Common myeloid progenitor, CD34-positive (primary cell): ENCODE results near the gene C17orf67. TPM values are rescaled to one million over a fixed set of nuclear protein-coding genes. Genes with fewer than 3 reads are reported as not detected.

Source experiments
- CTCF ChIA-PET: fragments of 350-600 bp; sonication (Branson Sonifier 250); formaldehyde crosslinking; loops from one replicate; lab custom pipeline; 2021; ENCODE audit warnings: antibody characterized with exemption; lab: Charles Lee
- POLR2A ChIA-PET: fragments of 350-600 bp; sonication (Branson Sonifier 250); formaldehyde crosslinking; loops from one replicate; lab custom pipeline; 2021; ENCODE audit warnings: antibody characterized with exemption; lab: Charles Lee
- DNase-seq, 3 donors: peaks; one replicate each; pipeline versions ENCODE4 v3.0.0 to v3.0.0-alpha.2; 2013
- H3K27ac ChIP-seq, 2 experiments: 1 replicate in 1 of 2; 2 replicates in 1 of 2; pipeline ENCODE4 v1.7.0; 2013; ENCODE audit warnings: inconsistent platforms in 2 of 2, low read length in 2 of 2, mild to moderate bottlenecking in 2 of 2, low read depth in 1 of 2, moderate library complexity in 1 of 2; ENCODE audit not compliant: severe bottlenecking in 2 of 2, insufficient read depth in 1 of 2, poor library complexity in 1 of 2
- H3K27me3 ChIP-seq, 5 experiments: replicated peaks in 2 of 5; 1 replicate in 3 of 5; 2 replicates in 2 of 5; pipeline versions ENCODE4 v1.6.1 to v1.7.0; 2013; ENCODE audit warnings: low read length in 4 of 5, mild to moderate bottlenecking in 2 of 5, moderate library complexity in 2 of 5, inconsistent platforms in 1 of 5; ENCODE audit not compliant: insufficient read depth in 5 of 5, control insufficient read depth in 4 of 5
- H3K36me3 ChIP-seq, 4 experiments: 1 replicate in 2 of 4; 2 replicates in 2 of 4; pipeline versions ENCODE4 v1.6.1 to v1.7.0; 2013; ENCODE audit warnings: low read length in 3 of 4, control low read depth in 1 of 4, mild to moderate bottlenecking in 1 of 4; ENCODE audit not compliant: control insufficient read depth in 4 of 4, insufficient read depth in 4 of 4
- H3K4me1 ChIP-seq, 4 experiments: 1 replicate in 3 of 4; 2 replicates in 1 of 4; pipeline versions ENCODE4 v1.6.1 to v1.7.1; 2013; ENCODE audit warnings: low read length in 3 of 4, mild to moderate bottlenecking in 3 of 4, control low read depth in 1 of 4, inconsistent platforms in 1 of 4, moderate library complexity in 1 of 4; ENCODE audit not compliant: control insufficient read depth in 4 of 4, insufficient read depth in 4 of 4; ENCODE audit errors: control extremely low read depth in 1 of 4
- H3K4me3 ChIP-seq, 7 experiments: 1 replicate in 4 of 7; 2 replicates in 3 of 7; pipeline versions ENCODE4 v1.5.1 to v1.7.0; 2013; ENCODE audit warnings: mild to moderate bottlenecking in 7 of 7, low read length in 6 of 7, moderate library complexity in 6 of 7, inconsistent platforms in 2 of 7, low read depth in 2 of 7, control low read depth in 1 of 7; ENCODE audit not compliant: insufficient read depth in 4 of 7, control insufficient read depth in 1 of 7; ENCODE audit errors: extremely low read depth in 1 of 7
- H3K9me3 ChIP-seq, 5 experiments: 1 replicate in 4 of 5; 2 replicates in 1 of 5; pipeline versions ENCODE4 v1.6.1 to v1.7.1; 2013; ENCODE audit warnings: low read length in 4 of 5, mild to moderate bottlenecking in 2 of 5, inconsistent platforms in 1 of 5, low read depth in 1 of 5, moderate library complexity in 1 of 5; ENCODE audit not compliant: control insufficient read depth in 4 of 5, insufficient read depth in 2 of 5; ENCODE audit errors: control extremely low read depth in 1 of 5
- WGBS: methylation state at CpG from one replicate; pipeline ENCODE4 v1.1.5; 2013; ENCODE audit not compliant: insufficient coverage; 5-methylcytosine and 5-hydroxymethylcytosine counted together
- polyA plus RNA-seq: library from polyadenylated mRNA; unstranded; fragments of 120-200 nt; gene quantifications from one replicate; pipeline ENCODE4 v1.2.1, GENCODE V29; 2013

C17orf67 gene, protein sequence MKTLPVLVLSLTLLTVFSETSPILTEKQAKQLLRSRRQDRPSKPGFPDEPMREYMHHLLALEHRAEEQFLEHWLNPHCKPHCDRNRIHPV
- 2.7 TPM for polyA plus RNA-seq

DNA sequence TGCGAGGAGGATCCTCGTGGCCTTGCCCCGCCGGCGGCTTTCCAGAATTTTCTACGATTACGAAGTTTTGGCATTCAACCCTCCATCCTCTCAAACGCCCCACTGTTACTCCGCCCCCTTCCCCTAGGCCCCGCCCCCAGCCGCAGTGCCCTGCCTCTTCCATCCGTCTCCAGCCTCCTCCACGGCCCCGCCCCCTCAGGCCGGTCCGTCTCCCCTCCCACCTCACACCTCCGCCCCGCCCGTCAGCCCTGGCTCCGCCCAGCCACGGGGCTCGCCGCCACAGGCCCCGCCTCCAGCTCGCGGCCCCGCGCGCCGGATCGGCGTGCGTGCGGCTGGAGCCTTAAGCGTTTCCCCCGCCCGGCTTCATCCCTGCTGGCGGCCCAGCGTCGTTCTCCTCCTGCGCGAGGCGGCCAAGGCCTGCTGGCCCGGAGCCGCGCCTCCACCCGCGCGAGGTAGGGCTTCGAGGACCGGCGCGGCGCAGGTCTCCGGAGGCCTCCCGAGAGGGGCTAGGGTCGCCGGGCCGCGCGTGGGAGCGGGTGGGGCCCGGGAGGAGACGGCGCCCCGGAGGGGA is at the start of gene C17orf67, which contains the start of gene DGKE:
Gene C17orf67, minus strand, starts transcription at position 112 of the 571 bp plus-strand sequence. CDS start 18,110 bp downstream, outside the sequence.
Gene DGKE, plus strand, starts transcription at position 343 of the 571 bp plus-strand sequence. CDS start 645 bp downstream, outside the sequence.
- peak; percentile 92 to 97 (median 96) for DNase-seq
- H3K9me3 ChIP-seq = no peaks in the 10 kb centered on the region
- POLR2A ChIA-PET = interaction anchor here (0.6 kb wide), 1 partner anchor 63 kb away, joined by 3 read pairs; no protein-coding TSS in a partner anchor
- H3K4me1 ChIP-seq = peaks cover 18 to 49% (median 31%) of the 10 kb centered on the region in 4 experiments
- CTCF ChIA-PET = interaction anchor here (0.6 to 1.3 kb wide), 2 partner anchors 10 to 53 kb away, joined by 3 read pairs; no protein-coding TSS in a partner anchor
- WGBS = under 1% methylated on average over 54 of the region's 66 CpGs
- H3K4me3 ChIP-seq = peak within 1 kb of the TSS; percentile 69 to 91 (median 85)
- no peaks in the 10 kb centered on the region for H3K27me3 ChIP-seq
- peaks cover 0 to 28% (median 4%) of the 10 kb centered on the region in 4 experiments for H3K36me3 ChIP-seq
- H3K27ac ChIP-seq = peak within 1 kb of the TSS; percentile 40 to 77

DNA sequence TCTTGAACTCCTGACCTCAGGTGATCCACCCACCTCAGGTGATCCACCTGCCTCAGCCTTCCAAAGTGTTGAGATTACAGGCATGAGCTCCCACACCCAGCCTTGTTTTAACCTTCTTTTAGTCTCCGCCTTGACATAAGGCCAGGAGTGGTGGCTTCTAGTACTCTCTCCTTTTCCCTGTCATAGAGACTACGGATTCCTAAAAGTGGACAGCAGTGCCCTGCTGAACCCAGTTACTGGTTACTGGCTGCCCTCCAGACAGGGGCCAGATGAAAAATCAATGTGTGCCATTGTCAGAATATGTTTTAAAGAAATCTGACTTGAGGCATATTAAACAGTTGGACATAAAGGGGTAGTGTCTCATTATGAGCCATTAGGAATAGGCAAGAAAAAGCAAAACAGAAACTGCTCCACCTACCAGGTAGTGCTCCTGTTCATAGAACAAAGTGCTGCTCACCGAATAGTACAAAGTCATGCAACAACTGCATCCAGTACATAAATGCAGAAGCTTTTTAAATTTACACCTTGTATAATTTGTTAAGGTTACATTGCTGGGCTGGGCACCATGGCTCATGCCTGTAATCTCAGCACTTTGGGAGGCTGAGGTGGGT is 48.1 kb upstream of the C17orf67 start:
- no peaks in the 10 kb centered on the region for H3K9me3 ChIP-seq
- POLR2A ChIA-PET = no interaction called here
- WGBS = 100% methylated on average over 1 of the region's 3 CpGs
- CTCF ChIA-PET = no interaction called here
- H3K4me3 ChIP-seq = no peak overlapping the region
- no peaks in the 10 kb centered on the region for H3K27me3 ChIP-seq
- no peak for DNase-seq
- H3K27ac ChIP-seq = no peak overlapping the region
- H3K36me3 ChIP-seq = peaks cover 2 to 7% (median 5%) of the 10 kb centered on the region in 4 experiments
- H3K4me1 ChIP-seq = peaks cover 0 to 4% (median 0%) of the 10 kb centered on the region in 4 experiments

DNA sequence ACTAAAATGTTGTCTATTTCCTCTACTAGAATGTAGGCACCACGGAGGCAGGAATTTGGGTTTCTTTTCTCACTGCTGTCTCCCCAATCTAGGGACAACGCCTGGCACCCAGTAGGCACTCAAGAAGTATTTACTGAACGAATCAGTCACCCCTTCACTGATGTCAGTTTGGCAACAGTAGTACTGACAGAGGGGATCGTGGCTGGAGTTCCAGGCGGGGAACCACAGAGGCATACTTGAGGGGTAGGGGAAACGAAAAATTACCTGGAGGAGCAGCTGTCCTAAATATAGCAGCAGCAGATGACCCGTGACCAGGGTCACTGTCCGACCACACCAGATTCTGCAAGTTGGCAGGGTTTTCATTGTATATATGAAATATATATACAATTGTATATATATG is 46.9 kb upstream of the C17orf67 start:
- H3K4me1 ChIP-seq = peaks cover 0 to 4% (median 0%) of the 10 kb centered on the region in 4 experiments
- H3K27ac ChIP-seq = no peak overlapping the region
- no peaks in the 10 kb centered on the region for H3K9me3 ChIP-seq
- H3K27me3 ChIP-seq = no peaks in the 10 kb centered on the region
- CTCF ChIA-PET = no interaction called here
- no peak for DNase-seq
- 93% methylated on average over 5 of the region's 8 CpGs for WGBS
- POLR2A ChIA-PET = no interaction called here
- no peaks in the 10 kb centered on the region for H3K36me3 ChIP-seq
- H3K4me3 ChIP-seq = no peak overlapping the region

DNA sequence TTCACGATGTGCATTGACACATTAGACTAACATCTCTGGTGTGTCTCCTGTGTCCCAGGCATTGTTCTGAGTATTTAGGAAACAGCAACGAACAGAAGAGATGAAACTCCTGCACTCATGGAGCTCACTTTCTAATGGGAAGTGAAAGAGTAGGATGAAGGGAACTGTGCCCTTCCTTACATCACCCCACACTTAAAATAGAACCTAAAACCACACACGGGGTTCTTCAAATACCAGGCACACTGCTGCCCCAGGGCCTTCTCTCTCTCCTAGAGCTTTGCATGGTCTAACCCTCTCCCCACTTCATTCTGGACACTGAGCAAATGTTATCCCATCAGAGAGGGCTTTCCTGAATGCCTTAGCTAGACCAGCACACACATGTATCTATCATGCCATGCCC is 46.4 kb upstream of the C17orf67 start:
- Histone ChIP-seq H3K27me3 (no peaks in the 10 kb centered on the region), H3K4me1 (peaks cover 0 to 4% (median 0%) of the 10 kb centered on the region in 4 experiments), H3K9me3 (no peaks in the 10 kb centered on the region), H3K4me3 (no peak overlapping the region), H3K36me3 (no peaks in the 10 kb centered on the region), H3K27ac (no peak overlapping the region)
- WGBS = 100% methylated on average over 1 of the region's 3 CpGs
- CTCF ChIA-PET = interaction anchor here (0.9 kb wide), 1 partner anchor 9 kb away, joined by 3 read pairs; no protein-coding TSS in a partner anchor
- POLR2A ChIA-PET = no interaction called here
- DNase-seq = no peak

DNA sequence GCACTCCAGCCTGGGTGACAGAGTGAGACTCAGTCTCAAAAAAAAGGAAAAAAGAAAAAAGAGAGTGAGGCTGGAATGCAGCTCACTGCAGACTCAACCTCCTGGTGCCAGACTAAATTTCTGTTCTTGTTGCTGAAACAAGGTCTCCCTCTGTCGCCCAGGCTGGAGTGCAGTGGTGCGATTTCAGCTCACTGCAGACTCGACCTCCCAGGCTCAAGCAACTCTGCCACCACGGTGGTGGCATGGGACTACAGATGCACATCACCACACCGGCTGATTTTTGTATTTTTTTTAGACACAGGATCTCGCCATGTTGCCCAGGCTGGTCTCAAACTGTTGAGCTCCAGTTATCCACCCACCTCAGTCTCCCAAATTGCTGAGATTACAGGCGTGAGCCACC is 45.6 kb upstream of the C17orf67 start:
- Histone ChIP-seq H3K4me3 (no peak overlapping the region), H3K27me3 (no peaks in the 10 kb centered on the region), H3K36me3 (no peaks in the 10 kb centered on the region), H3K27ac (no peak overlapping the region), H3K4me1 (peaks cover 0 to 4% (median 0%) of the 10 kb centered on the region in 4 experiments), H3K9me3 (no peaks in the 10 kb centered on the region)
- CTCF ChIA-PET = interaction anchor here (0.9 kb wide), 1 partner anchor 10 kb away, joined by 3 read pairs; no protein-coding TSS in a partner anchor
- POLR2A ChIA-PET = no interaction called here
- DNase-seq = no peak
- WGBS = 98% methylated on average over 7 of the region's 7 CpGs

DNA sequence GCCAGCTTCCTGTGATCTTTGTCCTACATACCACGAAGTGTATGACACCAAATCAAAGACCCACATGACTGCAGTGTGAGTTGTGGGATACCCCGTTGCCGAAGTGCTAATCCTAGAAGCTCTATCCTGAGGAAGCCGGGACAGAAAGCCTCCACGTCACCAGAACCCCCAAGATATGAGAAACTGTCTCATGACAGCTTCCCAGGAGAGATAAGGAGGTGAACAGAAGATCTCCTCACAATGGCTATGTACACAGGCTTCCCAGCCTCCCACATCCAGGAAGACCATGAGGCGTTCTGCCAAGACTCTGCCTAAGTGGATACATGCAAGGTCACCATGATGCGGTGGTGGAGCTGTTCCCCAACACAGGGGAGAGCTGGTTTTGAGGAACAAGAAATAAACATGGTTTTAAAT is 43.1 kb upstream of the C17orf67 start:
- H3K4me3 ChIP-seq = no peak overlapping the region
- ChIA-PET POLR2A (no interaction called here), CTCF (interaction anchor here (1.3 kb wide), 1 partner anchor 18 kb away, joined by 3 read pairs; no protein-coding TSS in a partner anchor)
- no peaks in the 10 kb centered on the region for H3K36me3 ChIP-seq
- H3K27ac ChIP-seq = no peak overlapping the region
- no peaks in the 10 kb centered on the region for H3K9me3 ChIP-seq
- H3K4me1 ChIP-seq = peaks cover 0 to 4% (median 0%) of the 10 kb centered on the region in 4 experiments
- 93% methylated on average over 2 of the region's 7 CpGs for WGBS
- no peak for DNase-seq
- no peaks in the 10 kb centered on the region for H3K27me3 ChIP-seq
